HEK293 (cell line): Measurements from ENCODE around the gene MPO.

Experiments used
- ZBTB7A ChIP-seq: fragments of 450-650 bp; formaldehyde crosslinking; IDR thresholded peaks from 2 replicates; pipeline ENCODE4 v1.5.1; 2016; ENCODE audit warnings: low read depth, missing biosample characterization, missing genetic modification characterization
- ZEB2 ChIP-seq: fragments of 450-650 bp; formaldehyde crosslinking; IDR thresholded peaks from 2 replicates; pipeline ENCODE4 v1.5.1; 2016; ENCODE audit warnings: missing biosample characterization, missing genetic modification characterization
- ZNF121 ChIP-seq: fragments of 450-650 bp; formaldehyde crosslinking; IDR thresholded peaks from 2 replicates; pipeline ENCODE4 v1.5.1; 2016; ENCODE audit warnings: missing biosample characterization, missing genetic modification characterization
- ZNF146 ChIP-seq: fragments of 450-650 bp; formaldehyde crosslinking; IDR thresholded peaks from 2 replicates; pipeline ENCODE4 v1.5.1; 2016; ENCODE audit warnings: missing biosample characterization, missing genetic modification characterization
- ZNF202 ChIP-seq: fragments of 450-650 bp; formaldehyde crosslinking; IDR thresholded peaks from 2 replicates; pipeline ENCODE4 v1.5.1; 2016; ENCODE audit warnings: missing biosample characterization, missing genetic modification characterization, borderline replicate concordance
- ZNF23 ChIP-seq: fragments of 450-650 bp; formaldehyde crosslinking; IDR thresholded peaks from 2 replicates; pipeline ENCODE4 v1.5.1; 2016; ENCODE audit warnings: missing biosample characterization, missing genetic modification characterization, borderline replicate concordance
- ZNF514 ChIP-seq: fragments of 450-650 bp; formaldehyde crosslinking; IDR thresholded peaks from 2 replicates; pipeline ENCODE4 v1.5.1; 2016; ENCODE audit warnings: missing biosample characterization, missing genetic modification characterization
- TF ChIP-seq, protein P1 (sequence below): fragments of 450-650 bp; formaldehyde crosslinking; IDR thresholded peaks from 2 replicates; pipeline ENCODE4 v1.5.1; 2016; ENCODE audit warnings: missing biosample characterization, missing genetic modification characterization
- TF ChIP-seq, protein P2 (sequence below): fragments of 450-650 bp; formaldehyde crosslinking; conservative IDR thresholded peaks from 2 replicates; pipeline ENCODE4 v1.5.1; 2016; ENCODE audit warnings: low read depth, missing biosample characterization, missing genetic modification characterization
- TF ChIP-seq, protein P3 (sequence below): fragments of 450-650 bp; formaldehyde crosslinking; IDR thresholded peaks from 2 replicates; pipeline ENCODE4 v1.5.1; 2016; ENCODE audit warnings: missing biosample characterization, missing genetic modification characterization
- TF ChIP-seq, protein P4 (sequence below): fragments of 450-650 bp; formaldehyde crosslinking; IDR thresholded peaks from 2 replicates; pipeline ENCODE4 v1.5.1; 2016; ENCODE audit warnings: missing biosample characterization, missing genetic modification characterization, low read depth

DNA sequence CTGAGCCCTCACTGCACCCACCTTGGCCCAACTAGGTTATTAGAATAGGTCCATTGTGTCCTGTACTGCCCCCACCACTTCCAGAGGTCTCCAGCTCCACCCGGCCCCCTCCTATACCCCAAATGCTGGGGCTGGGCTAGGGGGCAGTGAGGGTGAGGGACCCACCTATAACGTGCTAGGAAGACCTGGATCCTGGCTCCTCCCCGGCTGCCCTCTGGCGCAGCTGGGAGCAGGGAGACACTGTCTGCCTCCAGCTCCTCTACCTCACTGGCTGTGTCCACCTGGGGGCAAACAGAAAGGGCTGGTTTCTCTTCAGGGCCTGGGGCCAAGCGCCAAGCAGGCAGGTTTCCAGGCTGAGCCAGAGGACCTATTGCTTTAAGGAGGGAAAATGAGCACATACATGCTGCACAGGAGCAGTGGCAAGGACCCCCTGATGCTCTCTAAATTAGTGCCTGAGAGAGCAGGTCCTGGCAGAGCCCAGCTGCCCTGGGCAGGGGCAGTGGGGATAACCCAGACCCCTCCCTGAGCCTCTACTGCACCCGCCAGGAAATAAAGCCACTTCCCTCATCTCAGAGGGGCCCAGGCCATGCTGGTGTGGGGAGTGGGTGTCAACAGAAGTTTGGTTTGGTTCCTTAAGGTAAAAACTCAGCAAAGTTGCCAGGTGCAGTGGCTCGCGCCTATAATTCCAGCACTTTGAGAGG is 35.7 kb upstream of the MPO start:
- TF ChIP-seq, protein P1, sequence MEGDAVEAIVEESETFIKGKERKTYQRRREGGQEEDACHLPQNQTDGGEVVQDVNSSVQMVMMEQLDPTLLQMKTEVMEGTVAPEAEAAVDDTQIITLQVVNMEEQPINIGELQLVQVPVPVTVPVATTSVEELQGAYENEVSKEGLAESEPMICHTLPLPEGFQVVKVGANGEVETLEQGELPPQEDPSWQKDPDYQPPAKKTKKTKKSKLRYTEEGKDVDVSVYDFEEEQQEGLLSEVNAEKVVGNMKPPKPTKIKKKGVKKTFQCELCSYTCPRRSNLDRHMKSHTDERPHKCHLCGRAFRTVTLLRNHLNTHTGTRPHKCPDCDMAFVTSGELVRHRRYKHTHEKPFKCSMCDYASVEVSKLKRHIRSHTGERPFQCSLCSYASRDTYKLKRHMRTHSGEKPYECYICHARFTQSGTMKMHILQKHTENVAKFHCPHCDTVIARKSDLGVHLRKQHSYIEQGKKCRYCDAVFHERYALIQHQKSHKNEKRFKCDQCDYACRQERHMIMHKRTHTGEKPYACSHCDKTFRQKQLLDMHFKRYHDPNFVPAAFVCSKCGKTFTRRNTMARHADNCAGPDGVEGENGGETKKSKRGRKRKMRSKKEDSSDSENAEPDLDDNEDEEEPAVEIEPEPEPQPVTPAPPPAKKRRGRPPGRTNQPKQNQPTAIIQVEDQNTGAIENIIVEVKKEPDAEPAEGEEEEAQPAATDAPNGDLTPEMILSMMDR (tag by site-specific recombination): no peak
- TF ChIP-seq, protein P2, sequence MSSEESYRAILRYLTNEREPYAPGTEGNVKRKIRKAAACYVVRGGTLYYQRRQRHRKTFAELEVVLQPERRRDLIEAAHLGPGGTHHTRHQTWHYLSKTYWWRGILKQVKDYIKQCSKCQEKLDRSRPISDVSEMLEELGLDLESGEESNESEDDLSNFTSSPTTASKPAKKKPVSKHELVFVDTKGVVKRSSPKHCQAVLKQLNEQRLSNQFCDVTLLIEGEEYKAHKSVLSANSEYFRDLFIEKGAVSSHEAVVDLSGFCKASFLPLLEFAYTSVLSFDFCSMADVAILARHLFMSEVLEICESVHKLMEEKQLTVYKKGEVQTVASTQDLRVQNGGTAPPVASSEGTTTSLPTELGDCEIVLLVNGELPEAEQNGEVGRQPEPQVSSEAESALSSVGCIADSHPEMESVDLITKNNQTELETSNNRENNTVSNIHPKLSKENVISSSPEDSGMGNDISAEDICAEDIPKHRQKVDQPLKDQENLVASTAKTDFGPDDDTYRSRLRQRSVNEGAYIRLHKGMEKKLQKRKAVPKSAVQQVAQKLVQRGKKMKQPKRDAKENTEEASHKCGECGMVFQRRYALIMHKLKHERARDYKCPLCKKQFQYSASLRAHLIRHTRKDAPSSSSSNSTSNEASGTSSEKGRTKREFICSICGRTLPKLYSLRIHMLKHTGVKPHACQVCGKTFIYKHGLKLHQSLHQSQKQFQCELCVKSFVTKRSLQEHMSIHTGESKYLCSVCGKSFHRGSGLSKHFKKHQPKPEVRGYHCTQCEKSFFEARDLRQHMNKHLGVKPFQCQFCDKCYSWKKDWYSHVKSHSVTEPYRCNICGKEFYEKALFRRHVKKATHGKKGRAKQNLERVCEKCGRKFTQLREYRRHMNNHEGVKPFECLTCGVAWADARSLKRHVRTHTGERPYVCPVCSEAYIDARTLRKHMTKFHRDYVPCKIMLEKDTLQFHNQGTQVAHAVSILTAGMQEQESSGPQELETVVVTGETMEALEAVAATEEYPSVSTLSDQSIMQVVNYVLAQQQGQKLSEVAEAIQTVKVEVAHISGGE (tag by site-specific recombination): no peak
- no peak for TF ChIP-seq ZNF121 (tag by site-specific recombination)
- TF ChIP-seq, protein P3, sequence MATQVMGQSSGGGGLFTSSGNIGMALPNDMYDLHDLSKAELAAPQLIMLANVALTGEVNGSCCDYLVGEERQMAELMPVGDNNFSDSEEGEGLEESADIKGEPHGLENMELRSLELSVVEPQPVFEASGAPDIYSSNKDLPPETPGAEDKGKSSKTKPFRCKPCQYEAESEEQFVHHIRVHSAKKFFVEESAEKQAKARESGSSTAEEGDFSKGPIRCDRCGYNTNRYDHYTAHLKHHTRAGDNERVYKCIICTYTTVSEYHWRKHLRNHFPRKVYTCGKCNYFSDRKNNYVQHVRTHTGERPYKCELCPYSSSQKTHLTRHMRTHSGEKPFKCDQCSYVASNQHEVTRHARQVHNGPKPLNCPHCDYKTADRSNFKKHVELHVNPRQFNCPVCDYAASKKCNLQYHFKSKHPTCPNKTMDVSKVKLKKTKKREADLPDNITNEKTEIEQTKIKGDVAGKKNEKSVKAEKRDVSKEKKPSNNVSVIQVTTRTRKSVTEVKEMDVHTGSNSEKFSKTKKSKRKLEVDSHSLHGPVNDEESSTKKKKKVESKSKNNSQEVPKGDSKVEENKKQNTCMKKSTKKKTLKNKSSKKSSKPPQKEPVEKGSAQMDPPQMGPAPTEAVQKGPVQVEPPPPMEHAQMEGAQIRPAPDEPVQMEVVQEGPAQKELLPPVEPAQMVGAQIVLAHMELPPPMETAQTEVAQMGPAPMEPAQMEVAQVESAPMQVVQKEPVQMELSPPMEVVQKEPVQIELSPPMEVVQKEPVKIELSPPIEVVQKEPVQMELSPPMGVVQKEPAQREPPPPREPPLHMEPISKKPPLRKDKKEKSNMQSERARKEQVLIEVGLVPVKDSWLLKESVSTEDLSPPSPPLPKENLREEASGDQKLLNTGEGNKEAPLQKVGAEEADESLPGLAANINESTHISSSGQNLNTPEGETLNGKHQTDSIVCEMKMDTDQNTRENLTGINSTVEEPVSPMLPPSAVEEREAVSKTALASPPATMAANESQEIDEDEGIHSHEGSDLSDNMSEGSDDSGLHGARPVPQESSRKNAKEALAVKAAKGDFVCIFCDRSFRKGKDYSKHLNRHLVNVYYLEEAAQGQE: no peak
- no peak for TF ChIP-seq ZEB2
- TF ChIP-seq, protein P4, sequence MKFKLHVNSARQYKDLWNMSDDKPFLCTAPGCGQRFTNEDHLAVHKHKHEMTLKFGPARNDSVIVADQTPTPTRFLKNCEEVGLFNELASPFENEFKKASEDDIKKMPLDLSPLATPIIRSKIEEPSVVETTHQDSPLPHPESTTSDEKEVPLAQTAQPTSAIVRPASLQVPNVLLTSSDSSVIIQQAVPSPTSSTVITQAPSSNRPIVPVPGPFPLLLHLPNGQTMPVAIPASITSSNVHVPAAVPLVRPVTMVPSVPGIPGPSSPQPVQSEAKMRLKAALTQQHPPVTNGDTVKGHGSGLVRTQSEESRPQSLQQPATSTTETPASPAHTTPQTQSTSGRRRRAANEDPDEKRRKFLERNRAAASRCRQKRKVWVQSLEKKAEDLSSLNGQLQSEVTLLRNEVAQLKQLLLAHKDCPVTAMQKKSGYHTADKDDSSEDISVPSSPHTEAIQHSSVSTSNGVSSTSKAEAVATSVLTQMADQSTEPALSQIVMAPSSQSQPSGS: no peak
- TF ChIP-seq ZNF202 (tag by site-specific recombination): no peak
- TF ChIP-seq ZNF146 (tag by site-specific recombination): no peak
- TF ChIP-seq ZNF514: no peak
- TF ChIP-seq ZBTB7A: no peak
- no peak for TF ChIP-seq ZNF23 (tag by site-specific recombination)
